ENCODE results near the gene RNF208. TPM values are rescaled to one million over a fixed set of nuclear protein-coding genes. Genes with fewer than 3 reads are reported as not detected.

RNF208 gene, protein sequence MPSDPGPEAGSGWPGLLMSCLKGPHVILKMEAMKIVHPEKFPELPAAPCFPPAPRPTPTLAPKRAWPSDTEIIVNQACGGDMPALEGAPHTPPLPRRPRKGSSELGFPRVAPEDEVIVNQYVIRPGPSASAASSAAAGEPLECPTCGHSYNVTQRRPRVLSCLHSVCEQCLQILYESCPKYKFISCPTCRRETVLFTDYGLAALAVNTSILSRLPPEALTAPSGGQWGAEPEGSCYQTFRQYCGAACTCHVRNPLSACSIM
- total RNA-seq, result 0.13 and 0.43 TPM in 2 replicates

GRCh38 chr9:137222190-137223077, at the start of gene RNF208:
Gene RNF208 (minus strand): TSS chr9:137222240. CDS start chr9:137221212, 1,028 bp downstream.

DNA sequence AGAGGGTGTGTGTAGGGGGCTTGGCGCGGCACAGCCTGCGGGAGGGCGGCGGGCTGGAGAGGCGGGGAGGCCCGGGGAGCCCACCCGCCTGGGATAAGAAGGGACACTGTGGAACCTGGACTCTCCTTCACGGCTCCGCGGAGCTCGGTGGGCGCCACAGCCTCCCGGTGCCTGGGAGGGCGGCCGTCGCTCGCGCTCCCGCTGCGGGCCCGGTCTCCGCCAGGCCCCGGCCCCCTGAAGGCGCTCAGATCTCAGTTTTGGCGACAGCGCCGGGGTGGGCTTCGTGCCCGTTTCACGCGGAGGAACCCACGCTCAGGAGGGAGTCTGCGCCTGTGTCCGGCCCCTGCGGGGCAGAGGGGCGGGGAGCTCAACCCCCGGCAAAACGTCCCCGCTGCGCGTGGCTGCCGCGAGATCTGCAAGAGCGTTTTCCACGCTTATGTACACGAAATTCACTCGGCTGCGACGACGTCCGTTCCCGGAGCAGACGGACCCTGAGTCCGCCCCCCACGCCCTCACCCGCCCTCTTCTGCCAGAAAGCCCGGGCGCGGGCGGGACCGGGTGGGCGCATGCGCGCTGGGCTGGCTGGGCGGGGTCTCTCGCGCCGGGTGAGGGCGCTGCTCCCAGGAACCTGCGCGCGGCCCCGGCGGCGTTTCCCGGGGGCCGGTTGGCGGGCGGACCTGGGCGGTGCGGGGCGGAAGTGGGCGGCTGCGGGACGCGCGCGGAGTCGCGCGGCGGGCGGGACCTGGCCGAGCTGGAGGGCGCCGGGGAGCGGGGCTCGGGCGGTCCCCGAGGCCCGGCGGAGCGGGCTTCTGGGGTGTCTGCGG, 32.8 kb upstream of the RNF208 start, which contains the start of gene NELFB:
Gene NELFB (plus strand): TSS at position 704 of the 824 bp plus-strand sequence.

GRCh38 chr9:137251194-137251461, 29.1 kb upstream of the RNF208 start, which contains the start of gene STPG3:
Gene STPG3 (plus strand): TSS chr9:137251286. CDS start chr9:137251287, 1 bp downstream.

GRCh38 chr9:137240841-137241489, 18.9 kb upstream of the RNF208 start, which contains the start of gene TUBB4B:
Gene TUBB4B (plus strand): TSS chr9:137241287. CDS start chr9:137241361, 74 bp downstream.

DNA sequence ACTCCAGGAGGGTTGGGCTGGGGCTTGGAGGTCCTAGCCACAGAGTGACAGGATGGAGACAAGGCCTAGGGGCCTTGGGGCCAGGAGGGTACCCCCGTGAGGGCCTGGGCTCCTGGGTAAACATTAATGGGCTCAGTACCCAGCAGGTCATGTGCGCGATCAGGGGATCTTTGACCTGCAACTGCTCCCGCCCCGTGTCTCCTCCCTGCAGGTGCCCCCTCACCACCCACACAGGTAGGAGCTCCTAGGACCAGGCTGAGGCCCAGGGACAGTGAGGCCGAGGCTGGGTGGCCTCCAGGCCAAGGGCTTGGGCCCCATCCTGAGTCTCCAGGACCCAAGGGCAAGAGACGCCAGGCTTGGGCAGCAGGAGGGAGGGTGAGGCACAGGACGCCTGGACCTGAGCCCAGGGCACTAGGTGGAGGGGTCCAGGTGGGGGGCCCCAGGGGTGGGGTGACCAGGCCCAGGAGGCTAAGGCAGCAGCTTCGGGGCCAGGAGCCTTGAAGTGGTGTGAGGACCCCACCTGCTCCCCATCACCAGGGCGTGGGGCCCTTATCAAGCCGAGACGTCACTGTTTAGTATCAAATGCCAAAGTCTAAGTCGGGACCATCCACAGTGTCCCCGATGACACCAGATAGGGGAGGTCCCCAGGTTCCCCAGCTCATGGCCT, 8.8 kb upstream of the RNF208 start, which contains the start of gene SLC34A3:
Gene SLC34A3 (plus strand): TSS at position 197 of the 667 bp plus-strand sequence. CDS start 802 bp downstream, outside the sequence.

GRCh38 chr9:137227054-137227852, 5.2 kb upstream of the RNF208 start, which contains the start of gene RNF224:
Gene RNF224 (plus strand): TSS chr9:137227502. CDS start chr9:137228336, 834 bp downstream.

DNA sequence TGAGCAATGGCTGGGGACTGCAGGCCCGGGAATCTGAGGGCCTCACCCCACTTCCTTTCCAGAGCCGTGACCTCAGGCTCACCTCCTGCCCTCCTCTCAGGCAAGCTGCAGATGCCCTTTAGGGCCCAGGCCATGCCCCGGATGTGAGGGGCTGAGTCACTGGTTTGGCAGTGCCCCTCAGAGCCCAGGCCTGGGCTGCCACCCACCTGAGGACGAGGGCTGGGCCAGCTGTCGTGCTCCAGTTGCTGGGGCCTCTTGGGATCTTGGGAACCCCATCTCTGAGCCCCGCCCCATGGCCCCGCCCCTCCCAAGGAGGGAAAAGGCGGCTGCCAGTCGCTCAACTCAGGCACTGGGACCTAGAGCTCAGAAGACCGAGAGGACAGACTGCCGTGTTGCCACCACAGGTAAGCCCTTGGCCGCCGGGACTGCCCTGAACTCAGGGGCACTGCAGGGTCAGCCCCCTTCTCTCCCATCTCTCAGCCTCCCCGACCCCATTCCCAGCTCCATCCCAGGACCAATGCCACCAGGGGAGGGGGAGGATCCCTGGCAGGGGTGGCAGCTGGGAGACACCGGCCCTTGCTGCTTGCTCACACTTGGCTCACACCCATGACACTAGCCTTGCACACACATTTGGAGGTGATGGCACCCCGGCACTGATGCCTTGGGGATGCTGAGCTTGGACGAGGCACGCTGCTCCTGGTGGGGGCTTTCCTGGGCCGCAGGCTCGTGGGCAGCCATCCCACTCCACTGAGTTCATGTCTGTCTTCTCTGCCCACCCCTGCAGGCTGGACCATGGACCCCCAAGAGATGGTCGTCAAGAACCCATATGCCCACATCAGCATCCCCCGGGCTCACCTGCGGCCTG, 3.0 kb upstream of the RNF208 start, which contains the start of gene CYSRT1:
Gene CYSRT1 (plus strand): TSS at position 345 of the 865 bp plus-strand sequence. CDS start 448 bp downstream, at position 793.

DNA sequence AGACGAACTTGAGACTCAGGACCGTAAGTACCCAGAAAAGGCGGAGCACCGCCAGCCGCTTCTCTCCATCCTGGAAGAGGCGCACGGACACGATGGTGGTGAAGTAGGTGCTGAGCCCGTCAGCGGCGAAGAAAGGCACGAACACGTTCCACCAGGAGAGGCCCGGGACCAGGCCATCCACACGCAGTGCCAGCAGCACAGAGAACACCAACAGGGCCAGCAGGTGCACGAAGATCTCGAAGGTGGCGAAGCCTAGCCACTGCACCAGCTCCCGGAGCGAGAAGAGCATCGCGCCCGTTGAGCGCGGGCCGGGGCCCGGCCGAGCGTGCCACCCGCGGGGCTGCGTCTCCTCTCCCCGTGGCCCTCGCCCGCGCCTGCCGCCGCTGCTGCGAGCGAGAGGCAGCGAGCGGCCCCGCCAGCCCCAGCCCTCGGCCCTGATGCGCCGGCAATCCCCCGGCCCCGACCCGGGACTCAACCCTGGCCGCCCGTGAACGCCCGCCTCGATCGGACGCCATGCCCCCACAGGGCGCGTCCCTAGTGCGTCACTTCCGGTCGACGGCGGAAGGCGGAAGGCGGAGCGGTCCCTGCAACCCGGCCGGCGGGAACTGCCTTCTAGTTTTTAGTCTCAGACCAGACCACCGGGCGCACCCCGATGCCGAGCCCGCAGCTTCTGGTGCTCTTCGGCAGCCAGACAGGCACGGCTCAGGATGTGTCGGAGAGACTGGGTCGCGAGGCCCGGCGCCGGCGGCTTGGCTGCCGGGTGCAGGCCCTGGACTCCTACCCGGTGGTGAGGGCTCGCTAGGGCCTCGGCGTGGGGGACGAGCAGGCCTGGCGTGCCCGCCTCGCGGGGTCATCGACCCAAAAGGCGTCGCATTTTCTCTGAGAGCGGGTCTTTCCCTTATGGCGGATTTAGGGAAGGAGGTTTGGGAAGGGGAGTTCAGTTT, 16.6 kb downstream of the RNF208 start, which contains the start of the genes NDOR1 and TMEM203:
Gene NDOR1 (plus strand): TSS at position 575 of the 944 bp plus-strand sequence. CDS start 78 bp downstream, at position 653.
Gene TMEM203 (minus strand): TSS at position 523 of the 944 bp plus-strand sequence. CDS start 234 bp downstream, at position 289.

GRCh38 chr9:137200311-137201204, 21.5 kb downstream of the RNF208 start, which contains the start of gene TPRN:
Gene TPRN (minus strand): TSS chr9:137200741. CDS start chr9:137200711, 30 bp downstream.

DNA sequence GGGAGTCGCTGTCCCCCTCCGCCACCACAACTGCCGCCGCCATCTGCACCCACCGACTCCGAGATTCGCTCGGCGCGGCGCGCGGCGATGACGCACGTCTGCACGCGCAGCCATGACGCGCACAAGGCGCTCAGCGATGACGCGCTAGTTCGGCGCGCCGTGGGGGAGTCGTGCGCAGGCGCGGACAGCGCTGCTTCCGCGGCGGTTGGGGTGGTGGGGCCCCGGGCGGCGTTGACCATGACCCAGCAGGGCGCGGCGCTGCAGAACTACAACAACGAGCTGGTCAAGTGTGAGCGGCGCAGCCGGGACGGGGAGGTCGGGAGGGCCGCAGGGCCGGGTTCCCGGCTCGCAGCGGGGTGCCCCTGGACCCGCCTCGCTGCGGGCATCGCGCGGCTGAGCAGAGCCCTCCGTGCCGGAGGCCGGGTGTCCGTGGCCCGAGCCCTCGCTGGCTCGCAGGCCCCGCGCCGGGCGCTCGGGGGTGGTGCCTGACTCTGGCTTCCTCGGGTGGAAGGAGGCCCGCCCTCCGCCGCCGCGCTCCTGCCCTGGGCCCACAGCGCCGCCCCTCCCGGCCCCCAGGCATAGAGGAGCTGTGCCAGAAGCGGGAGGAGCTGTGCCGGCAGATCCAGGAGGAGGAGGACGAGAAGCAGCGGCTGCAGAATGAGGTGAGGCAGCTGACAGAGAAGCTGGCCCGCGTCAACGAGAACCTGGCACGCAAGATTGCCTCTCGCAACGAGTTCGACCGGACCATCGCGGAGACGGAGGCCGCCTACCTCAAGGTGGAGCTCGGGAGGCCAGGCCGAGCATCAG, 33.3 kb downstream of the RNF208 start, which contains the start of the genes ANAPC2 and SSNA1:
Gene ANAPC2 (minus strand): TSS at position 71 of the 807 bp plus-strand sequence. CDS start 28 bp downstream, at position 43.
Gene SSNA1 (plus strand): TSS at position 187 of the 807 bp plus-strand sequence. CDS start 51 bp downstream, at position 238.

Other genes starting within 250 kb of the RNF208 start
- not detected in 2 replicates for gene PTGDS, start 244.7 kb downstream of the RNF208 start, total RNA-seq
- gene LCNL1, start 239.2 kb downstream of the RNF208 start, total RNA-seq, result not detected in 2 replicates
- gene PAXX, start 229.8 kb downstream of the RNF208 start, total RNA-seq, result 16.6 and 17.4 TPM in 2 replicates
- 0.14 and 0.27 TPM in 2 replicates for gene CLIC3, start 225.7 kb downstream of the RNF208 start, total RNA-seq
- 11.0 and 12.3 TPM in 2 replicates for gene ABCA2, start 194.0 kb downstream of the RNF208 start, total RNA-seq
- gene FUT7, start 190.2 kb downstream of the RNF208 start, total RNA-seq, result not detected in 2 replicates
- 39.0 and 47.4 TPM in 2 replicates for gene NPDC1, start 176.1 kb downstream of the RNF208 start, total RNA-seq
- not detected in 2 replicates for gene ENTPD2, start 168.2 kb downstream of the RNF208 start, total RNA-seq
- 19.7 and 36.7 TPM in 2 replicates for gene SAPCD2, start 151.7 kb downstream of the RNF208 start, total RNA-seq
- gene UAP1L1, start 144.7 kb downstream of the RNF208 start, total RNA-seq, result 16.2 and 20.7 TPM in 2 replicates
- 45.7 and 53.3 TPM in 2 replicates for gene MAN1B1, start 135.3 kb downstream of the RNF208 start, total RNA-seq
- 55.6 and 69.3 TPM in 2 replicates for gene DPP7, start 107.5 kb downstream of the RNF208 start, total RNA-seq
- gene GRIN1, start 83.1 kb downstream of the RNF208 start, total RNA-seq, result under 0.01 and 0.14 TPM in 2 replicates
- gene LRRC26, start 52.2 kb downstream of the RNF208 start, total RNA-seq, result not detected in 2 replicates
- gene TMEM210, start 50.2 kb downstream of the RNF208 start, total RNA-seq, result not detected in 2 replicates
- 28.2 and 31.2 TPM in 2 replicates for gene ANAPC2, start 33.7 kb downstream of the RNF208 start, total RNA-seq
- 84.6 and 91.9 TPM in 2 replicates for gene SSNA1, start 33.6 kb downstream of the RNF208 start, total RNA-seq
- gene TPRN, start 21.5 kb downstream of the RNF208 start, total RNA-seq, result 6.3 and 8.7 TPM in 2 replicates
- gene TMEM203, start 16.6 kb downstream of the RNF208 start, total RNA-seq, result 25.2 and 27.3 TPM in 2 replicates
- 8.2 and 11.1 TPM in 2 replicates for gene NDOR1, start 16.5 kb downstream of the RNF208 start, total RNA-seq
- gene CYSRT1, start 2.9 kb upstream of the RNF208 start, total RNA-seq, result 0.27 and 0.29 TPM in 2 replicates
- gene RNF224, start 5.3 kb upstream of the RNF208 start, total RNA-seq, result 0.07 TPM in 1 of 2 replicates, not detected in the other
- gene SLC34A3, start 8.7 kb upstream of the RNF208 start, total RNA-seq, result not detected in 2 replicates
- 240 and 376 TPM in 2 replicates for gene TUBB4B, start 19.0 kb upstream of the RNF208 start, total RNA-seq
- gene STPG3, start 29.0 kb upstream of the RNF208 start, total RNA-seq, result not detected in 2 replicates
- gene NELFB, start 33.1 kb upstream of the RNF208 start, total RNA-seq, result 52.3 and 62.5 TPM in 2 replicates
- gene TOR4A, start 55.5 kb upstream of the RNF208 start, total RNA-seq, result 48.3 and 50.1 TPM in 2 replicates
- 12.1 and 16.5 TPM in 2 replicates for gene NRARP, start 80.0 kb upstream of the RNF208 start, total RNA-seq
- 9.0 and 9.3 TPM in 2 replicates for gene EXD3, start 200.9 kb upstream of the RNF208 start, total RNA-seq
- 0.27 and 0.29 TPM in 2 replicates for gene NOXA1, start 201.2 kb upstream of the RNF208 start, total RNA-seq
- gene ENTPD8, start 219.1 kb upstream of the RNF208 start, total RNA-seq, result not detected in 2 replicates
- 38.8 and 44.0 TPM in 2 replicates for gene NSMF, start 237.1 kb upstream of the RNF208 start, total RNA-seq

Data from thoracic aorta endothelial cell (primary cell).